K562 (cell line): ENCODE measurements around the gene PTPRZ1. TPM values are rescaled to one million over a fixed set of nuclear protein-coding genes. Genes with fewer than 3 reads are reported as not detected.

Experiments used
- ATAC-seq: fragments of 200-7000 bp; cut with Tn5 transposase; 3 replicates; pipeline ENCODE4 v1.9.1; 2020; ENCODE audit warnings: moderate library complexity
- BruUV-seq: library from RNA; stranded (reverse); fragments of 400-500 nt; replicated peaks from 2 replicates; lab custom pipeline; 2021; lab: Mats Ljungman, UMichigan
- CTCF ChIA-PET: fragments of 300-600 bp; formaldehyde crosslinking; extraction: SDS; loops from one replicate; lab custom pipeline; 2021; ENCODE audit warnings: low intra/inter-chr PET ratio; lab: Yijun Ruan, JAX
- POLR2A ChIA-PET: fragments of 300-600, 350-650 bp; sonication (Branson Sonifier 250); formaldehyde crosslinking; extraction: SDS; loops from one replicate; lab custom pipeline; 2021; ENCODE audit warnings: antibody characterized with exemption, inconsistent platforms; lab: Yijun Ruan, JAX
- DNase-seq, 4 experiments: peaks; one replicate each; pipeline versions ENCODE4 v3.0.0 to v3.0.0-alpha.2; 2011 to 2018; ENCODE audit warnings: low spot score in 3 of 4, mixed read lengths in 3 of 4; ENCODE audit errors: extremely low read depth in 1 of 4
- FAIRE-seq: peaks from 2 replicates; lab custom pipeline; 2011; peaks lifted over from hg19 to GRCh38; lab: Jason Lieb, UNC
- H2AFZ ChIP-seq: 2 replicates; pipeline ENCODE4 v1.6.0; 2011; ENCODE audit warnings: low read depth, low read length, control low read depth, inconsistent platforms
- H3K27ac ChIP-seq: fragments of 200-600 bp; 3 replicates; pipeline ENCODE4 v1.8.0; 2011; ENCODE audit warnings: low read depth, mild to moderate bottlenecking, control low read depth, inconsistent platforms, low read length, moderate library complexity, mixed read lengths; ENCODE audit errors: extremely low read depth
- H3K27me3 ChIP-seq, 2 experiments: fragments of 300-600 bp in 1 of 2; 2 replicates in 1 of 2; 3 replicates in 1 of 2; pipeline versions ENCODE4 v1.6.0 to v1.8.0; 2011; ENCODE audit warnings: inconsistent platforms in 2 of 2, low read length in 2 of 2, mild to moderate bottlenecking in 1 of 2, mixed read lengths in 1 of 2, moderate library complexity in 1 of 2; ENCODE audit not compliant: control insufficient read depth in 2 of 2, insufficient read depth in 2 of 2
- H3K36me3 ChIP-seq: fragments of 300-600 bp; 3 replicates; pipeline ENCODE4 v1.8.0; 2011; ENCODE audit warnings: mild to moderate bottlenecking, low read length, inconsistent platforms; ENCODE audit not compliant: control insufficient read depth, insufficient read depth
- H3K4me1 ChIP-seq, 2 experiments: fragments of 200-600 bp in 1 of 2; replicated peaks in 1 of 2; 2 replicates in 1 of 2; 3 replicates in 1 of 2; pipeline versions ENCODE4 v1.5.1 to v1.8.0; 2011; ENCODE audit warnings: inconsistent platforms in 2 of 2, low read length in 2 of 2, mild to moderate bottlenecking in 1 of 2, mixed read lengths in 1 of 2, moderate library complexity in 1 of 2; ENCODE audit not compliant: control insufficient read depth in 2 of 2, insufficient read depth in 2 of 2
- H3K4me2 ChIP-seq: 2 replicates; pipeline ENCODE4 v1.6.1; 2011; ENCODE audit warnings: low read length, control low read depth, inconsistent platforms, mixed read lengths; ENCODE audit not compliant: insufficient read depth
- H3K4me3 ChIP-seq: fragments of 200-600 bp; sonication (generic), shearing (Covaris generic); 2 replicates; pipeline ENCODE4 v1.5.1; 2016; ENCODE audit warnings: control low read depth, inconsistent platforms
- H3K79me2 ChIP-seq: fragments of 200-600 bp; 3 replicates; pipeline ENCODE4 v1.8.0; 2011; ENCODE audit warnings: low read length, inconsistent platforms; ENCODE audit not compliant: control insufficient read depth, insufficient read depth
- H3K9ac ChIP-seq, 2 experiments: 2 replicates each; pipeline versions ENCODE4 v1.6.0 to v1.6.1; 2011; ENCODE audit warnings: low read depth in 2 of 2, low read length in 2 of 2, control low read depth in 1 of 2, inconsistent platforms in 1 of 2, mild to moderate bottlenecking in 1 of 2, mixed read lengths in 1 of 2; ENCODE audit not compliant: insufficient read depth in 1 of 2
- H3K9me1 ChIP-seq: one replicate; pipeline ENCODE4 v1.6.0; 2011; ENCODE audit warnings: inconsistent platforms, mild to moderate bottlenecking, low read length, moderate library complexity; ENCODE audit not compliant: control insufficient read depth, insufficient read depth
- H3K9me3 ChIP-seq: replicated peaks from 2 replicates; pipeline ENCODE4 v1.5.1; 2011; ENCODE audit warnings: low read depth, low read length, inconsistent platforms; ENCODE audit not compliant: control insufficient read depth, insufficient read depth
- H4K20me1 ChIP-seq: replicated peaks from 2 replicates; pipeline ENCODE4 v1.6.1; 2011; ENCODE audit warnings: low read length, inconsistent platforms, mixed read lengths; ENCODE audit not compliant: control insufficient read depth, insufficient read depth
- CREB3L1 ChIP-seq: fragments of 450-650 bp; IDR thresholded peaks from 2 replicates; pipeline ENCODE4 v1.6.1; 2014; ENCODE audit warnings: low read depth, mild to moderate bottlenecking, moderate library complexity, borderline replicate concordance
- PHB ChIP-seq: fragments of 250-450 bp; sonication (Bioruptor Pico); IDR thresholded peaks from 2 replicates; pipeline ENCODE4 v1.5.0; 2021
- PHB2 ChIP-seq: fragments of 450-650 bp; IDR thresholded peaks from 2 replicates; pipeline ENCODE4 v1.6.1; 2017; ENCODE audit warnings: low read depth
- POU5F1 ChIP-seq: fragments of 150-350 bp; IDR thresholded peaks from 2 replicates; pipeline ENCODE4 v1.6.1; 2014; ENCODE audit warnings: borderline replicate concordance, low read length, low read depth, mild to moderate bottlenecking; ENCODE audit not compliant: partially characterized antibody
- SIN3A ChIP-seq, 2 experiments: fragments of 150-350 bp in 1 of 2; IDR thresholded peaks; 2 replicates each; pipeline ENCODE4 v1.6.1; 2011 to 2016; ENCODE audit warnings: borderline replicate concordance in 2 of 2, low read depth in 2 of 2, low read length in 2 of 2, mild to moderate bottlenecking in 2 of 2, moderate library complexity in 2 of 2; ENCODE audit not compliant: control insufficient read depth in 1 of 2
- SMAD4 ChIP-seq: fragments of 250-450 bp; sonication (Bioruptor Pico); conservative IDR thresholded peaks from 2 replicates; pipeline ENCODE4 v1.8.0; 2021; ENCODE audit warnings: inconsistent platforms, mild to moderate bottlenecking, moderate library complexity
- SREBF2 ChIP-seq: sonication (generic); formaldehyde crosslinking; IDR thresholded peaks from 2 replicates; pipeline ENCODE4 v1.4.0; 2020; ENCODE audit warnings: mild to moderate bottlenecking, missing genetic modification reagents
- ZBED1 ChIP-seq: IDR thresholded peaks from 2 replicates; pipeline ENCODE4 v1.6.1; 2014
- WGBS: fragments of 100-300 bp; shearing (Covaris generic); methylation state at CpG from one replicate; pipeline ENCODE4 v1.1.6; 2016; ENCODE audit warnings: low coverage, mixed read lengths; ENCODE audit not compliant: insufficient coverage; ENCODE audit errors: missing lambda C conversion rate; 5-methylcytosine and 5-hydroxymethylcytosine counted together
- in situ Hi-C: fragments of 300-500 bp; cut with MboI; formaldehyde crosslinking; loops from 4 replicates; pipeline ENCODE4 v1.15.0; 2018; ENCODE audit warnings: inconsistent platforms, mixed read lengths
- intact Hi-C: fragments of 100-400 bp; cut with micrococcal nuclease; formaldehyde crosslinking; loops from 2 replicates; pipeline ENCODE4 v1.14.2; 2022
- polyA plus RNA-seq, 8 experiments: library from polyadenylated mRNA; depleted of rRNA in 4 of 8; stranded (reverse) in 5 of 8; unstranded in 3 of 8; fragments of >200 nt; fragmentation: Nextera tagmentation in 2 of 8; fragmentation: Illumina TruSeq in 1 of 8; extraction: Ambion mirVana in 2 of 8; extraction: Trizol in 1 of 8; gene quantifications; 2 replicates each; pipeline versions ENCODE4 v1.2.1 to v1.2.3, GENCODE V29; 2011 to 2014; ENCODE audit warnings: inconsistent platforms in 1 of 8, missing spikeins in 1 of 8
- total RNA-seq, 7 experiments: library from RNA; depleted of rRNA in 6 of 7; stranded (reverse); fragments of >200 nt in 6 of 7; fragmentation: Illumina TruSeq in 2 of 7; extraction: Trizol in 2 of 7; gene quantifications; 2 replicates each; pipeline versions ENCODE4 v1.2.1 to v1.2.3, GENCODE V29; 2011 to 2021; ENCODE audit warnings: low replicate concordance in 1 of 7
- TF ChIP-seq, protein P1 (sequence below): fragments of 250-450 bp; sonication (Bioruptor Pico); IDR thresholded peaks from 2 replicates; pipeline ENCODE4 v1.8.0; 2021; ENCODE audit warnings: mild to moderate bottlenecking, moderate library complexity
- TF ChIP-seq, protein P2 (sequence below): fragments of 450-650 bp; IDR thresholded peaks from 2 replicates; pipeline ENCODE4 v1.7.0; 2016; ENCODE audit warnings: borderline replicate concordance

The PTPRZ1 gene
- total and polyA plus RNA-seq, 9 of the 15 experiments (the other 6 are each of a cell fraction or from before 2014, with no cell fraction given): 0.04 TPM; not detected in 7

- FAIRE-seq (no peak), ATAC-seq (no peak), DNase-seq (no peak)
- Histone ChIP-seq H3K9ac (no peak overlapping the region), H3K4me3 (no peak overlapping the region), H3K9me1 (no peaks in the 10 kb centered on the region), H3K79me2 (no peaks in the 10 kb centered on the region), H2AFZ (no peak overlapping the region), H4K20me1 (no peaks in the 10 kb centered on the region), H3K36me3 (no peaks in the 10 kb centered on the region), H3K4me2 (no peak overlapping the region), H3K27me3 (no peaks in the 10 kb centered on the region), H3K4me1 (no peaks in the 10 kb centered on the region), H3K9me3 (no peaks in the 10 kb centered on the region), H3K27ac (no peak overlapping the region)
- intact Hi-C loops (no loop called here), in situ Hi-C loops (no loop called here)
- BruUV-seq: no TSS peak
- CTCF ChIA-PET: no interaction called here
- 0% methylated on average over 4 of the region's 4 CpGs for WGBS
- POLR2A ChIA-PET: no interaction called here
- TF ChIP-seq PHB (CRISPR knock-in tag): no peak
- no peak for TF ChIP-seq SIN3A (IDR thresholded peaks at IDR 0.05; ENCODE audit: borderline replicate concordance in 2 of 2, control insufficient read depth in 1 of 2, low read depth in 2 of 2, low read length in 2 of 2)
- TF ChIP-seq PHB2: no peak
- TF ChIP-seq SREBF2: no peak
- TF ChIP-seq ZBED1: no peak
- TF ChIP-seq, protein P1, sequence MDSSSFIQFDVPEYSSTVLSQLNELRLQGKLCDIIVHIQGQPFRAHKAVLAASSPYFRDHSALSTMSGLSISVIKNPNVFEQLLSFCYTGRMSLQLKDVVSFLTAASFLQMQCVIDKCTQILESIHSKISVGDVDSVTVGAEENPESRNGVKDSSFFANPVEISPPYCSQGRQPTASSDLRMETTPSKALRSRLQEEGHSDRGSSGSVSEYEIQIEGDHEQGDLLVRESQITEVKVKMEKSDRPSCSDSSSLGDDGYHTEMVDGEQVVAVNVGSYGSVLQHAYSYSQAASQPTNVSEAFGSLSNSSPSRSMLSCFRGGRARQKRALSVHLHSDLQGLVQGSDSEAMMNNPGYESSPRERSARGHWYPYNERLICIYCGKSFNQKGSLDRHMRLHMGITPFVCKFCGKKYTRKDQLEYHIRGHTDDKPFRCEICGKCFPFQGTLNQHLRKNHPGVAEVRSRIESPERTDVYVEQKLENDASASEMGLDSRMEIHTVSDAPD: no peak
- no peak for TF ChIP-seq CREB3L1
- TF ChIP-seq POU5F1: no peak
- TF ChIP-seq, protein P2, sequence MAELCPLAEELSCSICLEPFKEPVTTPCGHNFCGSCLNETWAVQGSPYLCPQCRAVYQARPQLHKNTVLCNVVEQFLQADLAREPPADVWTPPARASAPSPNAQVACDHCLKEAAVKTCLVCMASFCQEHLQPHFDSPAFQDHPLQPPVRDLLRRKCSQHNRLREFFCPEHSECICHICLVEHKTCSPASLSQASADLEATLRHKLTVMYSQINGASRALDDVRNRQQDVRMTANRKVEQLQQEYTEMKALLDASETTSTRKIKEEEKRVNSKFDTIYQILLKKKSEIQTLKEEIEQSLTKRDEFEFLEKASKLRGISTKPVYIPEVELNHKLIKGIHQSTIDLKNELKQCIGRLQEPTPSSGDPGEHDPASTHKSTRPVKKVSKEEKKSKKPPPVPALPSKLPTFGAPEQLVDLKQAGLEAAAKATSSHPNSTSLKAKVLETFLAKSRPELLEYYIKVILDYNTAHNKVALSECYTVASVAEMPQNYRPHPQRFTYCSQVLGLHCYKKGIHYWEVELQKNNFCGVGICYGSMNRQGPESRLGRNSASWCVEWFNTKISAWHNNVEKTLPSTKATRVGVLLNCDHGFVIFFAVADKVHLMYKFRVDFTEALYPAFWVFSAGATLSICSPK: no peak
- no peak for TF ChIP-seq SMAD4 (CRISPR knock-in tag)
These were observed 94.0 kb downstream of the PTPRZ1 start for GRCh38 chr7:121966935-121967332.
